22Rv1 (cell line): ENCODE measurements around the gene ITPKB.

ENCODE experiments used
- CTCF ChIP-seq: fragments of 450-650 bp; IDR thresholded peaks from 2 replicates; pipeline ENCODE4 v1.5.1; 2017; ENCODE audit warnings: mild to moderate bottlenecking
- ZFX ChIP-seq: fragments of 450-650 bp; IDR thresholded peaks from 2 replicates; pipeline ENCODE4 v1.6.1; 2017; ENCODE audit warnings: antibody characterized with exemption, borderline replicate concordance

- TF ChIP-seq CTCF (no peak), ZFX (no peak)
These were observed 154.9 kb downstream of the ITPKB start for GRCh38 chr1:226584164-226584563.
